GM18511 (cell line): ENCODE measurements around the gene USP50.
"Not testable (repeated sequence)": the region's sequence is repeated elsewhere in the genome, so short reads cannot be mapped to it uniquely, and the experiment has no call there.

Source experiments
- ATAC-seq: cut with Tn5 transposase; IDR thresholded peaks from one replicate; pipeline ENCODE4 v1.9.1; 2021; ENCODE audit warnings: mild to moderate bottlenecking, moderate library complexity; ENCODE audit not compliant: unreplicated experiment

Gene USP50

DNA sequence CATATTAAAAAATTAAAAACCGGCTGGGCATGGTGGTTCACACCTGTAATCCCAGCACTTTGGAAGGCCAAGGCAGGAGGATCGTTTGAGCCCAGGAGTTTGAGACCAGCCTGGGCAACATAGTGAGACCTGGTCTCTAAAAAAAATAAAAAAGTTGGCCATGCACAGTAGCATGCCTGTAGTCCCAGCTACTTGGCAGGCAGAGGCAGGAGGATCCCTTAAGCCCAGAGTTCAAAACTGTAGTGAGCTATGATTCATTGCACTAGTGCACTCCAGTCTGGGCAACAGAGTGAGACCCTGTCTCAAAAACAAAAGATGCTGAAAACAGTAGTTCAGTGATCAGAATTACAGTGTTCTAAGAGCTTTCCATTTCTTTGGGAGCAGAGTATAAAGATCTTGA, 40.8 kb downstream of the USP50 start:
- not testable (repeated sequence) for ATAC-seq

DNA sequence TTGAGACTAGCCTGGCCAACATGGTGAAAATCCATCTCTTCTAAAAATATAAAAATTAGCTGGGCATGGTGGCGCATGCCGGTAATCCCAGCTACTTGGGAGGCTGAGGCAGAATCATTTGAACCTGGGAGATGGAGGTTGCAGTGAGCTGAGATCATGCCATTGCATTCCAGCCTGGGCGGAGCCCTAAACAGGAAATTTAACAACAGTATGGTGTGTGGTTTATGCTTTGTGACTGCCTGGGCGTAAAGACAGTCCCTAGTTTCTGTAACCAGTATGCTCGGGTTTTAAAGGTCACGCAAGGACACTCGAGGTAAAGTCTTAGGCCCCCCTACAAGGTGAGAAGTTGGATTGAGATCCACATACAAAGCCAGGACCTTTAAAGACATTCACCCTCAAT, 43.3 kb downstream of the USP50 start:
- no peak for ATAC-seq

DNA sequence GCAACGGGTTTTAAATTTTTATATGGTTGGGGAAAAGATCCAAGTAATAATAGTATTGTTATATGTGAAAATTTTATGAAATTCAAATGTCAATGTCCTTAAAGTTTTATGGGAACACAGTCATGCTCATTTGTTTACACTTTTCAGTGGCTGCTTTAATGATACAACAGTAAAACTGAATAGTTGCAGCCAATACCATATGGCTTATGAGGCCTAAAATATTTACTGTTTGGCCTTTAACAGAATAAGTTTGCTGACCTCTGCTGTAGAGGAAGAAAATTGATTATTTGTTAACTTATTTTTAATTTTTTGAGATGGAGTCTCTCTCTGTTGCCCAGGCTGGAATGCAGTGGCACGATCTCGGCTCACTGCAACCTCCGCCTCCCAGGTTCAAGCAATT, 44.7 kb downstream of the USP50 start:
- ATAC-seq = no peak

DNA sequence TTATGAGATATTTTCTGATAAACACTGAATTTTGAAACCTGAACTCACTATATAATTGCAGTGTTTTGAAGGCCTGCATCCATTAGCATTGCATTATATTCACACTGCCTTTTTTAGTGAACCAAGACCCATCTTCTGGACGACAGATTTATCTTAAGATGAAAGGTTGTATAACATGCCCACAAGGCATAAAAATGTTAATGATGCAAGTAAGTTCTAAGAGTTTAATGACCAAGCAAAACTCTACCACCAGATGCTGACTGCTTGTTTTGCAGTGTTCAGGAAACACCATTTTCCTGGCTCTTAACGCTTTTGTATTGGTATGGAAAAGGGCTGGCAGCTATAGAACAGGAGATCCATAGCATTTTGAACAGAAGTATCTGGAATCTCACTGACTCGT, 46.1 kb downstream of the USP50 start:
- ATAC-seq = no peak

DNA sequence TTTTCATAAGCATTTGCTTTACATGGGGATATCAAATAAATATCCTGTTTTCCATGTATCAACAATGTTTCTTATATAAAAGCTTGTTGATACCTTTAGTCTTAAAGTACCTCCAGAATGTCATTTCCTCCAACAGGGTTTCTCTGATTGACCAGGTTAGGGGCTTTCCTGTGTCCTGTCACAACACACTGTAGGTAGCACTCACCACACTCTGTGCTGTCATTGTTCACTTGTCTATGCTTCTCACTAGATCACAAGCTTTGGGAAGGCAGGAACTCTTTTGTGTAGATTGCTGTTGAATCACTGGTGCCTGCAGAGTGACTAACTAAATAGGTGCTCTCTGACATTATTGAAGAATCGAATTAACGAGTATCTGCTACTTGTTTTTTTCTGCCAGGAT, 49.8 kb downstream of the USP50 start:
- no peak for ATAC-seq

DNA sequence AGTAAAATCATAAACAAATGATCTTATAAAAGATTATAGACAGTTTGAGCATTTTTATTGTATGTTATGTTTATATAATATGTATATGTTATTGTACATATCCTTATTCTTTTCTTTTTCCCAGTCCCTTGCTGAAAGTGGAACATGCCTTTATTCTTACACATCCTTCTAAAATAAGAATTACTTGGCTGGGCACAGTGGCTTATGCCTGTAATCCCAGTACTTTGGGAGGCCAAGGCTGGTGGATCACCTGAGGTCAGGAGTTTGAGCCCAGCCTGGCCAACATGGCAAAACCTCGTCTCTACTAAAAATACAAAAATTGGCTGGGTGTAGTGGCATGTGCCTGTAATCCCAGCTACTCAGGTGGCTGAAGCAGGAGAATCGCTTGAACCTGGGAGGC, 51.9 kb downstream of the USP50 start:
- not testable (repeated sequence) for ATAC-seq

DNA sequence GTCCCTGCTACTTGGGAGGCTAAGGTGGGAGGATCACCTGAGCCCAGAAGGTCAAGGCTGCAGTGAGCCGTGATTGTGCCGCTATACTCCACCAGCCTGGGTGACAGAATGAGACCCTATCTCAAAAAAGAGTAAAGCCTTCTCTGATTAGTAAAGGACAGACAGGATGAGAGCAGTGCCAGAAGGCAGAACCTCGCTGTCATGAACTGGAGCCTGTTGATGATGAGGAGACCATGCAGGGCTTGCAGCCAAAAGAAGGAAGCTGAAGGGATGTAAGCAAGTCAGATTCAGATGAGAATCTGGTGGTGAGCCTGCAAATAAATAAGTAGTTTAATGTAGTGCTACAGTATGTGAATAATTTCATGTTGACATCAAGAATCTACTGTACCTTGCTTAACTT, 52.8 kb downstream of the USP50 start:
- no peak for ATAC-seq

DNA sequence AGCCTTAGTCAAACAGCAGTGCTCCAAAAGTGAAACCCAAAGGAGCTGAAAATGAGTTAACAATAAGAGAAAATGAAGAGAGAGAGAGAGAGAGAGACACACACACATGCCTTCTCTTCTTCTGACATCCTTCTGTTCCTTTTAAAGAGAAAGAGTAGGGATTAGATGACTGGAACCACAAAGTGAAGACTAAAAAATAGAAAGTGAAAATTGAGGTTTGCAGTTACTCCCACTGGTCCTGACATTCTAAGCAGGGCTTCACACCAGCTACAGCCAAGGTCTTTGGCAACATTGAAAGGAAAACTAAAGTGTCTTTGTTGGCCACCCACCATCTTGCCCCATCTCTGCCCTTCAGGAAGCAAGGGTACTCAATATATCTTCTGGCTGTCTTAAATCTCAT, 59.2 kb downstream of the USP50 start:
- no peak for ATAC-seq

DNA sequence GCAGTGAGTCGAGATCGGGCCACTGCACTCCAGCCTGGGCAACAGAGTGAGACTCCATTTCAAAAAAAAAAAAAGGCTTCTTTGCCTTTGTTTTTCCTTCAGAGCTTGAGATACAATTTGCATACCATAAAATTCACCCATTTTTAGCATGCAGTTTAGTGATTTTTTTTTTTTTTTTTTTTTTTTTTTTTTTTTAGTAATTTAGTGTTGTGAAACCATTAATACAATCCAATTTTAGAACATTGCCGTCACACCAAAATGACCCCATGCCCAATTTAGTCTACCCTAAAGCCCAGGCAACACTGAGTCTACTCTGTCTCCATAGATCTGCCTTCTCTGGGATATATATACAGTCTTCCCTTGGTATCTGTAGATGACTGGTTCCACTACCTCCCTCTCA, 61.1 kb downstream of the USP50 start:
- no peak for ATAC-seq

DNA sequence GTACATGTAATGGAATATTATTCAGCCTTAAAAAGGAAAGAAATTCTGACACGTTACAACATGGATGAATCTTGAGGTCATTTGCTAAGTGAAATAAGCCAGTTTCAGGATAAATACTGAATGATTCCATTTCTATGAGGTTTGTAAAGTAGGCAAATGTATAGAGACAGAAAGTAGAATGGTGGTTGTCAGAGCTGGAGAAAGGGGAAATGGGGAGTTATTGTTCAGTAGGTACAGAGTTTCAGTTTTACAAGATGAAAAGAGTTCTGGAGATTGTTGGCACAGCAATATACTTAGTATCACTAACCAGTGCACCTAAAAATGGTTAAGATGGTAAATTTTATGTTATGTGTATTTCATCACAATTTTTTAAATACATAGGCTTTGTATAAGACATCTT, 61.7 kb downstream of the USP50 start:
- peak; percentile 81 for ATAC-seq

DNA sequence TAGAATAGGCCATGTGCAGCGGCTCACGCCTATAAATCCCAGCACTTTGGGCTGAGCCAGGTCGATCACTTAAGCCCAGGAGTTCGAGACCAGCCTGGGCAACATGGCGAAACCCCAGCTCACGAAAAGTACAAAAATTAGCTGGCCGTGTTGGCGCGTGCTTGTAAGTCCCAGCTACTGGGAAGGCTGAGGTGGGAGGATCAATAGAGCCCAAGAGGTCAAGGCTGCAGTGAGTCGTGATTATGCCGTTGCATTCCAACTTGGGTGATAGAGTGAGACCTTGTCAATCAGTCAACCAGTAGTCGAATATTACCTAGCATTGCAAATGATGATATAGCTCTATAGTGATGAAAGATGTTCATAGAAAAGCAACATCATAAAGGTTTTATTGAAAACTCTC, 70.3 kb downstream of the USP50 start:
- no peak for ATAC-seq

DNA sequence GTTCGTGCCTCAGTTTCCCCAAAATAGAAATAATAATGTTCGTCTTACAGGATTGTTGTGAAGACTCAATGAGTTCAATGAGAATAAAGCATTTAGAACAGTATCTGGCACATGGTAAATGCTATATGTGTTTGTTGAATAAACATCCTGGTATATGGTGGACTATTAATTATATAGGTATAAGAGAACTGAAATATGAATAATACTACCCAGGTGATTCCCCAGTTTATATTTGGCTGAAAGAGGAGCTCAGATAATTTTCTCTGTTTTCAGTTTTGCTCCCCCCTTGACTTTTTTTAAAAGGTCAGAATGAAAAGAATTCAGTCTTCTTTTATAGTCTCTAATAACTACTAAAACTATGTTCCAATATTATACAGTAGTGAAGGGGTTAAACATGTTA, 75.4 kb downstream of the USP50 start:
- no peak for ATAC-seq

DNA sequence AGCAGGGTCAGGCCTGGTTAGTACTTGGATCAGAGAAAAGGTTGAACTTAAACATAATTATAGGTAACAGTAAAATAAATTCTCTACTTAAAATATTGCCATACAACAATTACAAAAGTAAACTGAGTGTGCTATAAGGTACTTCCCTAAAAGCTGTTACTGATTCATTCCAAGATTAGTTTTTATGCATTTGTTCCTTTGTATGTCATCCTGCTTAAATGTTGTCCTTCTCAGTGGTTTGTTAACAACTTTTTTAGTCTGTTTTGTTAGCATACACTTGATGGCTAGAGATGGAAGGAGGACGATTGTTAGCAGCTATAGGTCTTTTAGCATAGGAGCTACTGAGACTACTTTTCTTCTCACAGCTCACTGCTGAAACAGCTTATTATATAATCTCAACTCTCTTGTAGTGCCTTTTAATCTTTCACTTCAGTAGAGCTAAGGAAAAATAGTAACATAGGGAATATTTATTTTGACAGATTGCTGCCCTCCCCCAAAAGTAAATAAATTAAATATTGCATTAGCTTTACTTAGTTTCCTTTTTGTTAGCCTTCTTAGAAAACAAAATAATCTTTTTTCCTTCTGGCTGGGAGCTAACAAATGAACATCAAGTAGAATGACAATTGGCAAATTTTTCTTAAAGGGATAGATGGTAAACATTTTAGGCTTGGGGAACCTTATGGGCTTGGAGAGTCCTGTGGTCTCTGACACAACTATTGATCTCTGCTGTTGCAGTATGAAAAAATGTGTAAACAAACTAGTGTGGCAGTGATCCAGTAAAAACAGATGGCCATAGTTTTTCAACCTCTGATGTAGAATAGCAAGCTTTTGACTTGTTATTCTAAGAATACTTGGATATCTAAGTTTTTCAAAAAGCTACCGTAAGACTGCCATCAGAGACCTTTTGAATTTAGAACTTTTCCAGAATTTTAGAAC, 82.8 kb downstream of the USP50 start:
- ATAC-seq = no peak

DNA sequence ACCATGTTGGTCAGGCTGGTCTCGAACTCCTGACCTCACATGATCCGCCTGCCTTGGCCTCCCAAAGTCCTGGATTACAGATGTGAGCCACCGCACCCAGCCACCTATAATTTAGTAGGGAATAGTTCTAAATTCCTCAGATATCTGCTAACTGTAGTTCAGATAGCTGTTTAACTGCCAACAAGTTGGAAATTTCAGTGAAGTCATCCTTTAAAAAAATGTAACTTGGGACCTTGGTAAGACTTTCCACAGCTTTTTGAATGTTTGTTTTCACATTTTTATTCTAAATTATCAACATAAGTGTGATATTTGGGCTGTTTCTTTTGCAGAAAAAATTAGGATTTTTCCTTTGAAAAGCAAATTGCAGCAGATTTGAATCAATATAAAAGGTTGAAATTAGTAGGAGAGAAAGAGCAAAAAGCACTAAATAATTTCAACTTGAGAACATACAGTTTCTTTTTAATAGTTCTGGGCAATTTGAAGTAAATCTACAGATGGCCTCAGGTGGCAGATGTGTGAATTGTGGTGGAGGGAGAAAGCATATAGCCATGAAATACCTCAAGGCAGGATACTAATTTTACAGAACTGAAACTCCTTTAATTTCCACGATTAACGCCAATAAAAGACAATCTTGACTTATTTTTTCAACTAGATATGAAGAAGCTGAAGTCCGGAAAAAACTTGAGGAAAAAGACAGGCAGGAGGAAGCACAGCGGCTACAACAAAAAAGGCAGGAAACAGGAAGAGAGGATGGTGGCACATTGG, 87.9 kb downstream of the USP50 start:
- no peak for ATAC-seq

DNA sequence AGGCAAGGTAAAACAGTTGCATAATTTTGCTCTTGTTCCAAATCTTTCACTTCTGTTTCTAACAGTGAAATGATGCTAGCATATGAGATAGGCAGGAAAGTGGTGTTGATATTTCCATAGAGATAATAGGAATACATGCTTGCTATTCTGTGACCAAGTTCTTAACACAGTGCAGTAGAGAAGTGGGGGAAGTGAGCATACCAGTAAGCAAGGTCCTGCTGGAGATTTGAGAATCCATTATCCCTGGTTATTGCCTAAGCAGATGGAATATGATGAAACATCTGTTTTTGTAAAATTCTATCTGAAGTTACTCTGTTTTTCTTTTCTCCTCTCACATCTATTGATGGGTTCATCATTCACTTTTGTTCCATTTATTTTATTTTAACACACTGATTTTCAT, 93.5 kb downstream of the USP50 start:
- no peak for ATAC-seq
